ENCODE data around the gene HPN.
A peak's percentile ranks its signal among the peaks of the same experiment; 100 is the strongest.
"Not testable (repeated sequence)": the region's sequence is repeated elsewhere in the genome, so short reads cannot be mapped to it uniquely, and the experiment has no call there.

The HPN gene

GRCh38 chr19:35028600-35028885 is 13.0 kb upstream of the HPN start:
- not testable (repeated sequence) for H3K79me2 ChIP-seq (ENCODE audit: control insufficient read depth, insufficient read depth, low read length, poor library complexity); H2BK5ac ChIP-seq (ENCODE audit: low read depth, low read length, poor library complexity); H3K23ac ChIP-seq (ENCODE audit: low read length); H3K14ac ChIP-seq (ENCODE audit: low read length); H3K27ac ChIP-seq (ENCODE audit: low read depth, low read length); H2AK5ac ChIP-seq (ENCODE audit: low read length); H2BK120ac ChIP-seq (ENCODE audit: insufficient read depth, low read length, poor library complexity); H4K12ac ChIP-seq (ENCODE audit: low read depth, low read length); H3K4me2 ChIP-seq (ENCODE audit: low read length); H3K9ac ChIP-seq (ENCODE audit: low read length); H3K4me3 ChIP-seq (ENCODE audit: low read depth, low read length); H2BK12ac ChIP-seq (ENCODE audit: low read length); DNase-seq; H3K18ac ChIP-seq (ENCODE audit: low read length); H4K91ac ChIP-seq (ENCODE audit: low read depth, low read length); H4K8ac ChIP-seq (ENCODE audit: low read depth, low read length); H3K4ac ChIP-seq (ENCODE audit: low read depth, low read length); H2AFZ ChIP-seq (ENCODE audit: insufficient read depth, low read length, poor library complexity); H3K79me1 ChIP-seq (ENCODE audit: low read length); H3K9me3 ChIP-seq (ENCODE audit: insufficient read depth, low read depth, low read length)
- peaks cover 20% of the 10 kb centered on the region for H3K27me3 ChIP-seq (ENCODE audit: insufficient read depth, low read length)
- H3K4me1 ChIP-seq (ENCODE audit: control insufficient read depth in 1 of 2, insufficient read depth in 2 of 2, low read length in 2 of 2): peaks cover 5 to 10% of the 10 kb centered on the region in 2 experiments
- peaks cover 42 to 45% of the 10 kb centered on the region in 2 experiments for H3K36me3 ChIP-seq (ENCODE audit: control insufficient read depth in 1 of 2, insufficient read depth in 2 of 2, low read length in 2 of 2)
- no CpG with 5 or more reads among the region's 3 CpGs for WGBS (ENCODE audit: extremely low coverage, insufficient coverage, insufficient read length)

DNA sequence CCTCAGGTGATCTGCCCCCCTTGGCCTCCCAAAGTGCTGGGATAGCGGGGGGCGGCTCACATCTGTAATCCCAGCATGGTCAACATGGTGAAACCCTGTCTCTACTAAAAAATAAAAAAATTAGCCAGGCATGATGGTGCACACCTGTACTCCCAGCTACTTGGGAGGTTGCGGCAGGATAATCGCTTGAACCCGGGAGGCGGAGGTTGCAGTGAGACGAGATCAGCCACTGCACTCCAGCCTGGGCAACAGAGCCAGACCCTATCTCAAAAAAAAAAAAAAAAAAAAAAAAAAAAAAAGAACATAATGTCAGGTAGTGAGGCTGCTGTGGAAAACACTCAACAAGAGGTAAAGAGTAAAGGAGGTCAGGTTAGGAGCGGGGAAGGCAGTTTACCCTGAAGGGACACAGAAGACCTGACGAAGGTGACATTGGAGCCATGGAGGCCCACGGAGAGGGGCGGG is 12.2 kb upstream of the HPN start:
- not testable (repeated sequence) for H2AK5ac ChIP-seq (ENCODE audit: low read length); H3K14ac ChIP-seq (ENCODE audit: low read length); H4K8ac ChIP-seq (ENCODE audit: low read depth, low read length); H3K27ac ChIP-seq (ENCODE audit: low read depth, low read length); H2BK120ac ChIP-seq (ENCODE audit: insufficient read depth, low read length, poor library complexity); H4K91ac ChIP-seq (ENCODE audit: low read depth, low read length); H3K23ac ChIP-seq (ENCODE audit: low read length); H2AFZ ChIP-seq (ENCODE audit: insufficient read depth, low read length, poor library complexity); H3K9ac ChIP-seq (ENCODE audit: low read length); H3K4ac ChIP-seq (ENCODE audit: low read depth, low read length); H4K12ac ChIP-seq (ENCODE audit: low read depth, low read length); H3K79me1 ChIP-seq (ENCODE audit: low read length); H2BK5ac ChIP-seq (ENCODE audit: low read depth, low read length, poor library complexity); DNase-seq; H3K9me3 ChIP-seq (ENCODE audit: insufficient read depth, low read depth, low read length); H3K4me3 ChIP-seq (ENCODE audit: low read depth, low read length); H3K18ac ChIP-seq (ENCODE audit: low read length); H3K79me2 ChIP-seq (ENCODE audit: control insufficient read depth, insufficient read depth, low read length, poor library complexity); H2BK12ac ChIP-seq (ENCODE audit: low read length); H3K4me2 ChIP-seq (ENCODE audit: low read length)
- Histone ChIP-seq H3K4me1 (ENCODE audit: control insufficient read depth in 1 of 2, insufficient read depth in 2 of 2, low read length in 2 of 2) (peaks cover 5 to 10% of the 10 kb centered on the region in 2 experiments), H3K27me3 (ENCODE audit: insufficient read depth, low read length) (peaks cover 20% of the 10 kb centered on the region), H3K36me3 (ENCODE audit: control insufficient read depth in 1 of 2, insufficient read depth in 2 of 2, low read length in 2 of 2) (peaks cover 35 to 38% of the 10 kb centered on the region in 2 experiments)
- no CpG with 5 or more reads among the region's 11 CpGs for WGBS (ENCODE audit: extremely low coverage, insufficient coverage, insufficient read length)

DNA sequence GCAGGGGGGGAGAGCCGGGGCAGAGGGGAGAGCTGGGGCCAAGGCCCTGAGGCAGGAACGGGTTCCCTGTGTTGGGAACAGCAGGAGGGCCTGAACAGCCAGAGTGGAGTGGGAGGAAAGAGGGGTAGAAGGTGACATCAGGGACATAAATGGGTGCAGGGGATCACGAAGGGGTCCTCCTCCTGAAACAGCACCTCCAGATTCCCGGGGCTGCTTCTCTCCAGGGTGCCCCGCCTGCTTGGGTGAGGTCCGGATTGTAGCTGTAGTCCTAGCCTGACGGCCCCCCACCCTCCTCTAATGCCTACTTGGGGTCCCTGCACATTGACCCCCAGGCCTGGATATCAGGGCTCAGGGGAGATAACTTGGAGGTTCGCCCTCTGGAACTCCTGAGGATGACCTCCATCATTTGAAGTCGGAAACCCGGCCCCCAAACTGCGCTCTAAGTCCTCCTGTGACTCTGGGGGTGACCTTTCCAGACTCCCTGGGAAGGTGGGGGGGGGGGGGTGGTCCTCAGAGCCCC is 11.7 kb upstream of the HPN start:
- peaks cover 5 to 10% of the 10 kb centered on the region in 2 experiments for H3K4me1 ChIP-seq (ENCODE audit: control insufficient read depth in 1 of 2, insufficient read depth in 2 of 2, low read length in 2 of 2)
- peak overlapping the region; percentile 3 for H2AFZ ChIP-seq (ENCODE audit: insufficient read depth, low read length, poor library complexity)
- H3K9me3 ChIP-seq (ENCODE audit: insufficient read depth, low read depth, low read length): no peaks in the 10 kb centered on the region
- no peak overlapping the region for H3K18ac ChIP-seq (ENCODE audit: low read length)
- no peak overlapping the region for H3K14ac ChIP-seq (ENCODE audit: low read length)
- peaks cover 20% of the 10 kb centered on the region for H3K27me3 ChIP-seq (ENCODE audit: insufficient read depth, low read length)
- no peak overlapping the region for H3K23ac ChIP-seq (ENCODE audit: low read length)
- no peak for DNase-seq
- no peak overlapping the region for H4K91ac ChIP-seq (ENCODE audit: low read depth, low read length)
- no peak overlapping the region for H2BK120ac ChIP-seq (ENCODE audit: insufficient read depth, low read length, poor library complexity)
- H4K8ac ChIP-seq (ENCODE audit: low read depth, low read length): no peak overlapping the region
- no peak overlapping the region for H2BK12ac ChIP-seq (ENCODE audit: low read length)
- H3K4me2 ChIP-seq (ENCODE audit: low read length): peak overlapping the region; percentile 83
- H3K79me1 ChIP-seq (ENCODE audit: low read length): no peaks in the 10 kb centered on the region
- no peak overlapping the region for H3K9ac ChIP-seq (ENCODE audit: low read length)
- no peak overlapping the region for H2BK5ac ChIP-seq (ENCODE audit: low read depth, low read length, poor library complexity)
- H3K36me3 ChIP-seq (ENCODE audit: control insufficient read depth in 1 of 2, insufficient read depth in 2 of 2, low read length in 2 of 2): peaks cover 30 to 33% of the 10 kb centered on the region in 2 experiments
- no peak overlapping the region for H2AK5ac ChIP-seq (ENCODE audit: low read length)
- H3K4me3 ChIP-seq (ENCODE audit: low read depth, low read length): no peak overlapping the region
- no CpG with 5 or more reads among the region's 11 CpGs for WGBS (ENCODE audit: extremely low coverage, insufficient coverage, insufficient read length)
- H3K27ac ChIP-seq (ENCODE audit: low read depth, low read length): no peak overlapping the region
- no peak overlapping the region for H3K4ac ChIP-seq (ENCODE audit: low read depth, low read length)
- H4K12ac ChIP-seq (ENCODE audit: low read depth, low read length): no peak overlapping the region
- no peaks in the 10 kb centered on the region for H3K79me2 ChIP-seq (ENCODE audit: control insufficient read depth, insufficient read depth, low read length, poor library complexity)

DNA sequence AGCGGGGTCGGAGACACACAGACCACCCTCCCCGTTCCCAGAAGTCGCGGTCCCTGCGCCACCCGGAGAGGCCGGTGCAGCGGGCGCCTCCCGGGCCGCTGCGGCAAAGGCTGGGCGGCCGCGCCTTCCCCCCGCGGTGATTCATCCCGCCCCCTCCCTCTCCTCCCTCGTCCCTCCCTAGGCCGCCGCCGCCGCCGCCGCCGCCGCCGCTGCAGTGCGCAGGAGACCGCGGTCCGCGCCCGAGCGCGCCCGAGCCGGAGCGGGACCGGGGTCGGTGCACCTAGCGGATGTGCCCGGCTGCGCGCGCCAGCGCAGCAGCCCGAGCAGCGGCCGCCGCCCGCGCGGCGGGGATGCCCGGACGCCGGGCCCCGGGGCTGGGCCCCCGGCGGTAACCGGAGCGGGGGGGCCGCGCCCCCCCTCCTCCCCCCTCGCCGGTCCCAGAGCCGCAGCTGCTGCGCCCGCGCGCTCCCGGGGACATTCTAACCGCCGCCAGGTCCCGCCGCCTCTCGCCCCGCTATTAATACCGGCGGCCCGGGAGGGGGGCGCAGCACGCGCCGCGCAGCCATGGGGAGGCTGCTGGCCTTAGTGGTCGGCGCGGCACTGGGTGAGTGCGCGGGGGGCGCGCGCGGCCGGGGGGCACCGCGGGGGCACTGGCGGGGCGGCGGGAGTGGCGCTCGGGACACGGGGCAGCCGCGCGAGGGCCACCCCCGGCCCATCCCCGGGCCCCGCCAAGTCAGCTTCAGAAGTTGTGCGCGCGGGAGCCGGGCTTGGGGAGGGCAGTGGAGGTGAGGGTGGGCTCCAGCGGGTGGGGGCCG is 11.1 kb upstream of the HPN start, which contains the start of gene SCN1B:
SCN1B (plus strand) TSS at position 214 of the 815 bp plus-strand sequence; CDS start at position 565, 351 bp downstream.
- no peak within 1 kb of the TSS for H3K4ac ChIP-seq (ENCODE audit: low read depth, low read length)
- H3K27me3 ChIP-seq (ENCODE audit: insufficient read depth, low read length): peaks cover 20% of the 10 kb centered on the region
- H2BK5ac ChIP-seq (ENCODE audit: low read depth, low read length, poor library complexity): no peak within 1 kb of the TSS
- H3K4me3 ChIP-seq (ENCODE audit: low read depth, low read length): peak within 1 kb of the TSS; percentile 52
- no peak within 1 kb of the TSS for H2BK12ac ChIP-seq (ENCODE audit: low read length)
- no peak within 1 kb of the TSS for H2BK120ac ChIP-seq (ENCODE audit: insufficient read depth, low read length, poor library complexity)
- H4K12ac ChIP-seq (ENCODE audit: low read depth, low read length): no peak within 1 kb of the TSS
- H3K14ac ChIP-seq (ENCODE audit: low read length): no peak within 1 kb of the TSS
- no peak within 1 kb of the TSS for H3K23ac ChIP-seq (ENCODE audit: low read length)
- WGBS (ENCODE audit: extremely low coverage, insufficient coverage, insufficient read length): no CpG with 5 or more reads among the region's 118 CpGs
- no peak within 1 kb of the TSS for H3K9ac ChIP-seq (ENCODE audit: low read length)
- H3K18ac ChIP-seq (ENCODE audit: low read length): no peak within 1 kb of the TSS
- DNase-seq: peak in 1 of 2 donors; percentile 55
- H3K79me1 ChIP-seq (ENCODE audit: low read length): no peaks in the 10 kb centered on the region
- H3K4me1 ChIP-seq (ENCODE audit: control insufficient read depth in 1 of 2, insufficient read depth in 2 of 2, low read length in 2 of 2): peaks cover 5 to 10% of the 10 kb centered on the region in 2 experiments
- H4K91ac ChIP-seq (ENCODE audit: low read depth, low read length): no peak within 1 kb of the TSS
- no peak within 1 kb of the TSS for H3K27ac ChIP-seq (ENCODE audit: low read depth, low read length)
- peak within 1 kb of the TSS; percentile 83 for H3K4me2 ChIP-seq (ENCODE audit: low read length)
- no peak within 1 kb of the TSS for H4K8ac ChIP-seq (ENCODE audit: low read depth, low read length)
- H3K9me3 ChIP-seq (ENCODE audit: insufficient read depth, low read depth, low read length): no peaks in the 10 kb centered on the region
- no peaks in the 10 kb centered on the region for H3K79me2 ChIP-seq (ENCODE audit: control insufficient read depth, insufficient read depth, low read length, poor library complexity)
- no peak within 1 kb of the TSS for H2AK5ac ChIP-seq (ENCODE audit: low read length)
- H2AFZ ChIP-seq (ENCODE audit: insufficient read depth, low read length, poor library complexity): peak within 1 kb of the TSS; percentile 3
- H3K36me3 ChIP-seq (ENCODE audit: control insufficient read depth in 1 of 2, insufficient read depth in 2 of 2, low read length in 2 of 2): peaks cover 27 to 28% of the 10 kb centered on the region in 2 experiments
